WERI-Rb-1 (cell line): ENCODE results near the gene NTNG2.

ENCODE experiments used
- DNase-seq: peaks from one replicate; pipeline ENCODE4 v3.0.0-alpha.2; 2020
- H3K27ac ChIP-seq: fragments of 250-450 bp; sonication (Bioruptor Pico); 2 replicates; pipeline ENCODE4 v1.5.1; 2020; ENCODE audit warnings: mild to moderate bottlenecking, moderate library complexity
- H3K27me3 ChIP-seq: fragments of 250-450 bp; sonication (Bioruptor Pico); 2 replicates; pipeline ENCODE4 v1.5.1; 2021; ENCODE audit warnings: mild to moderate bottlenecking, low read depth, moderate library complexity; ENCODE audit not compliant: insufficient read depth, severe bottlenecking
- H3K36me3 ChIP-seq: fragments of 250-450 bp; sonication (Bioruptor Pico); 2 replicates; pipeline ENCODE4 v1.5.1; 2020; ENCODE audit warnings: mild to moderate bottlenecking, moderate library complexity
- H3K4me3 ChIP-seq: 2 replicates; pipeline ENCODE4 v1.5.1; 2011; ENCODE audit warnings: low read depth, mild to moderate bottlenecking, control low read depth, low read length
- H3K9me3 ChIP-seq: fragments of 250-450 bp; sonication (Bioruptor Pico); 2 replicates; pipeline ENCODE4 v1.5.1; 2021; ENCODE audit warnings: mild to moderate bottlenecking, moderate library complexity; ENCODE audit not compliant: severe bottlenecking
- CTCF ChIP-seq: IDR thresholded peaks from 2 replicates; pipeline ENCODE4 v1.5.1; 2011; ENCODE audit warnings: low read depth, mild to moderate bottlenecking, control low read depth, inconsistent platforms, low read length

Gene NTNG2

GRCh38 chr9:132287256-132287760 lies 125.5 kb downstream of the NTNG2 start:
- Histone ChIP-seq H3K27ac (no peak overlapping the region), H3K9me3 (no peaks in the 10 kb centered on the region), H3K27me3 (no peaks in the 10 kb centered on the region), H3K4me3 (no peak overlapping the region), H3K36me3 (peaks cover 75% of the 10 kb centered on the region)
- no peak for TF ChIP-seq CTCF
- DNase-seq, result no peak

GRCh38 chr9:132288361-132288760 lies 126.5 kb downstream of the NTNG2 start:
- Histone ChIP-seq H3K27me3 (no peaks in the 10 kb centered on the region), H3K27ac (no peak overlapping the region), H3K4me3 (no peak overlapping the region), H3K36me3 (peaks cover 72% of the 10 kb centered on the region), H3K9me3 (no peaks in the 10 kb centered on the region)
- DNase-seq, result no peak
- no peak for TF ChIP-seq CTCF

- peaks cover 74% of the 10 kb centered on the region for H3K36me3 ChIP-seq
- no peak for DNase-seq
- H3K27ac ChIP-seq, result no peak overlapping the region
- H3K9me3 ChIP-seq, result no peaks in the 10 kb centered on the region
- no peaks in the 10 kb centered on the region for H3K27me3 ChIP-seq
- no peak overlapping the region for H3K4me3 ChIP-seq
- TF ChIP-seq CTCF, result no peak
These were observed 127.1 kb downstream of the NTNG2 start for GRCh38 chr9:132288966-132289365.

- H3K27me3 ChIP-seq, result no peaks in the 10 kb centered on the region
- no peak for DNase-seq
- H3K27ac ChIP-seq, result no peak overlapping the region
- H3K9me3 ChIP-seq, result no peaks in the 10 kb centered on the region
- peaks cover 80% of the 10 kb centered on the region for H3K36me3 ChIP-seq
- H3K4me3 ChIP-seq, result no peak overlapping the region
- TF ChIP-seq CTCF, result no peak
These were observed 131.4 kb downstream of the NTNG2 start for GRCh38 chr9:132293145-132293721.
